Endothelial cell of umbilical vein (primary cell): ENCODE results near the gene GLOD5. TPM values are rescaled to one million over a fixed set of nuclear protein-coding genes. Genes with fewer than 3 reads are reported as not detected.

ENCODE experiments used
- BruUV-seq: library from RNA; stranded (reverse); fragments of 400-500 nt; replicated peaks from 2 replicates; lab custom pipeline; 2021; lab: Mats Ljungman, UMichigan
- CTCF ChIA-PET: fragments of 300-600, 350-600 bp; sonication (Branson Sonifier 250); formaldehyde crosslinking; loops from one replicate; lab custom pipeline; 2021; ENCODE audit warnings: antibody characterized with exemption, inconsistent platforms; lab: Charles Lee
- POLR2A ChIA-PET: fragments of 300-600, 350-600 bp; sonication (Branson Sonifier 250); formaldehyde crosslinking; loops from one replicate; lab custom pipeline; 2021; ENCODE audit warnings: antibody characterized with exemption, inconsistent platforms; lab: Charles Lee
- DNase-seq: peaks from one replicate; pipeline ENCODE4 v3.0.0-alpha.2; 2011; ENCODE audit warnings: low read depth, low spot score
- FAIRE-seq: peaks from 2 replicates; lab custom pipeline; 2011; peaks lifted over from hg19 to GRCh38; lab: Jason Lieb, UNC
- H2AFZ ChIP-seq: 2 replicates; pipeline ENCODE4 v1.6.0; 2012; ENCODE audit warnings: low read depth, low read length, control low read depth, inconsistent platforms
- H3K27ac ChIP-seq: 2 replicates; pipeline ENCODE4 v1.5.1; 2011; ENCODE audit warnings: low read depth, mild to moderate bottlenecking, control low read depth, low read length, moderate library complexity; ENCODE audit not compliant: insufficient read depth
- H3K27me3 ChIP-seq, 2 experiments: 2 replicates each; pipeline versions ENCODE4 v1.6.0 to v1.6.1; 2011; ENCODE audit warnings: low read length in 2 of 2, mixed read lengths in 1 of 2; ENCODE audit not compliant: control insufficient read depth in 2 of 2, insufficient read depth in 2 of 2
- H3K36me3 ChIP-seq, 2 experiments: 2 replicates in 1 of 2; 3 replicates in 1 of 2; pipeline ENCODE4 v1.5.1; 2011; ENCODE audit warnings: low read length in 2 of 2, mild to moderate bottlenecking in 1 of 2, moderate library complexity in 1 of 2; ENCODE audit not compliant: control insufficient read depth in 2 of 2, insufficient read depth in 2 of 2; ENCODE audit errors: extremely low read depth in 1 of 2
- H3K4me1 ChIP-seq: 3 replicates; pipeline ENCODE4 v1.5.1; 2011; ENCODE audit warnings: mild to moderate bottlenecking, low read length; ENCODE audit not compliant: control insufficient read depth, insufficient read depth; ENCODE audit errors: extremely low read depth
- H3K4me2 ChIP-seq: 2 replicates; pipeline ENCODE4 v1.6.1; 2011; ENCODE audit warnings: low read length, control low read depth, mixed read lengths; ENCODE audit not compliant: insufficient read depth
- H3K4me3 ChIP-seq, 3 experiments: fragments of 200-600 bp in 1 of 3; sonication (generic), shearing (Covaris generic) in 1 of 3; replicated peaks in 1 of 3; 2 replicates each; pipeline ENCODE4 v1.5.1; 2011 to 2016; ENCODE audit warnings: control low read depth in 3 of 3, low read length in 3 of 3, mild to moderate bottlenecking in 2 of 3, inconsistent platforms in 1 of 3, low read depth in 1 of 3, moderate library complexity in 1 of 3; ENCODE audit not compliant: insufficient read depth in 1 of 3
- H3K79me2 ChIP-seq: 2 replicates; pipeline ENCODE4 v1.6.0; 2012; ENCODE audit warnings: low read length, inconsistent platforms; ENCODE audit not compliant: control insufficient read depth, insufficient read depth
- H3K9ac ChIP-seq: replicated peaks from 2 replicates; pipeline ENCODE3; 2011; ENCODE audit warnings: low read length, control low read depth; ENCODE audit not compliant: insufficient read depth; ENCODE audit errors: extremely low read depth
- H3K9me1 ChIP-seq: replicated peaks from 3 replicates; pipeline ENCODE4 v1.6.0; 2011; ENCODE audit warnings: mild to moderate bottlenecking, low read length; ENCODE audit not compliant: control insufficient read depth, insufficient read depth; ENCODE audit errors: extremely low read depth
- H3K9me3 ChIP-seq: replicated peaks from 2 replicates; pipeline ENCODE4 v1.5.1; 2012; ENCODE audit warnings: low read length, inconsistent platforms; ENCODE audit not compliant: control insufficient read depth, insufficient read depth
- H4K20me1 ChIP-seq: replicated peaks from 2 replicates; pipeline ENCODE3; 2011; ENCODE audit warnings: mild to moderate bottlenecking, low read length; ENCODE audit not compliant: control insufficient read depth, insufficient read depth; ENCODE audit errors: extremely low read depth
- CTCF ChIP-seq, 2 donors: IDR thresholded peaks; 1 replicate in 1 of 2; 2 replicates in 1 of 2; pipeline ENCODE4 v1.5.1; 2011; ENCODE audit warnings: low read length in 2 of 2, mild to moderate bottlenecking in 2 of 2, moderate library complexity in 2 of 2, control low read depth in 1 of 2, inconsistent platforms in 1 of 2, low read depth in 1 of 2; ENCODE audit not compliant: insufficient read depth in 1 of 2; ENCODE audit errors: extremely low read depth in 1 of 2
- EZH2 ChIP-seq: IDR thresholded peaks from 2 replicates; pipeline ENCODE4 v1.6.1; 2012; ENCODE audit warnings: borderline replicate concordance, low read depth, mild to moderate bottlenecking, moderate library complexity, low read length, inconsistent platforms; ENCODE audit not compliant: severe bottlenecking
- GATA2 ChIP-seq: IDR thresholded peaks from 2 replicates; pipeline ENCODE4 v1.7.0; 2011; ENCODE audit warnings: low read depth, mild to moderate bottlenecking, moderate library complexity, mixed read lengths, low read length; ENCODE audit not compliant: insufficient read length, insufficient read depth
- POLR2A ChIP-seq: IDR thresholded peaks from 2 replicates; pipeline ENCODE4 v1.6.1; 2012; ENCODE audit warnings: low read depth, mild to moderate bottlenecking, control low read depth, low read length
- POLR2AphosphoS5 ChIP-seq: IDR thresholded peaks from 2 replicates; pipeline ENCODE4 v1.6.1; 2012; ENCODE audit warnings: low read depth, mild to moderate bottlenecking, control low read depth, low read length, moderate library complexity; ENCODE audit not compliant: insufficient read depth
- dilution Hi-C: fragments of 300-500 bp; cut with MboI; formaldehyde crosslinking; loops from one replicate; pipeline ENCODE4 v1.15.0; 2019; ENCODE audit warnings: low sequenced_read_pairs; ENCODE audit not compliant: extremely low pct_ligation_motif_present
- intact Hi-C: fragments of 100-400 bp; cut with micrococcal nuclease; formaldehyde crosslinking; loops from one replicate; pipeline ENCODE4 v1.10.0; 2022
- polyA plus RNA-seq, 4 experiments: library from polyadenylated mRNA; depleted of rRNA in 3 of 4; stranded (reverse) in 3 of 4; unstranded in 1 of 4; fragments of >200 nt; gene quantifications; 2 replicates each; pipeline versions ENCODE4 v1.2.1 to v1.2.3, GENCODE V29; 2011 to 2012; ENCODE audit warnings: missing spikeins in 1 of 4
- total RNA-seq: library from RNA; stranded (reverse); gene quantifications from 2 replicates; pipeline ENCODE4 v1.2.3, GENCODE V29; 2021

GLOD5 gene
- total and polyA plus RNA-seq, 2 donors (not counting 3 experiments of a cell fraction or from before 2014, with no cell fraction given), result not detected

DNA sequence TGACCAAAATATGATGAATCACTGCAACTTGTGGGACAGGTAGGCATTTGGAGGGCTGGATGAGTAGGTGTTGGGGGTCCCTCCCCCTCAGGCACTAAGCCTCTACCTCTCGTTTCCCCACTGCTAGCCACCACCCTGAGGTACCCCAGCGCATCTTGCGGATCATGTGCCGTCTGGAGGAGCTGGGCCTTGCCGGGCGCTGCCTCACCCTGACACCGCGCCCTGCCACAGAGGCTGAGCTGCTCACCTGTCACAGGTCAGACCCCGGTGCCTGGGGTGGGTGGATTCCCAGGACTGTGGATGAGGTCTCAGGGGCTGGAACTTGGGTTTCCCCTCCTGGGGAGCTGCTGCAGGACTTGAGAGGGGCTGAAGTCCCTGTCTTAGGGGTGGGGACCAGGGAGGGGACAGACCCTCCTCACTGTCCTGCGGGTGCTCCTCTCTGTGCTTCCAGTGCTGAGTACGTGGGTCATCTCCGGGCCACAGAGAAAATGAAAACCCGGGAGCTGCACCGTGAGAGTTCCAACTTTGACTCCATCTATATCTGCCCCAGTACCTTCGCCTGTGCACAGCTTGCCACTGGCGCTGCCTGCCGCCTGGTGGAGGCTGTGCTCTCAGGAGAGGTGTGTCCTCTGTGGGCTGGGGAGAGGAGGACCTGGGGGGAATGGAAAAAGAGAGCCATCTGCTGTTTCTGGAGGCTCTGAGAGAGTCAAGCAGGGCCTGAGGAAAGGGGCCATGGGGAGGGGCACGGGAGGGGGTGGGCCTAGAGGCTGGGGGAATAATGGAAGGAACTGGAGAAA, 54.7 kb downstream of the GLOD5 start:
- TF ChIP-seq GATA2 (no peak), POLR2A (no peak), POLR2AphosphoS5 (no peak), CTCF (IDR thresholded peaks at IDR 0.05; ENCODE audit: extremely low read depth in 1 of 2, insufficient read depth in 1 of 2, low read depth in 1 of 2, low read length in 2 of 2) (no peak), EZH2 (no peak)
- no peaks in the 10 kb centered on the region for H3K9me1 ChIP-seq
- dilution Hi-C loops, result no loop called here
- ChIA-PET POLR2A (no interaction called here), CTCF (no interaction called here)
- no peak overlapping the region for H3K4me2 ChIP-seq
- H3K4me1 ChIP-seq, result no peaks in the 10 kb centered on the region
- DNase-seq (no peak), FAIRE-seq (no peak)
- intact Hi-C loops, result no loop called here
- H3K27me3 ChIP-seq, result no peaks in the 10 kb centered on the region
- no peak overlapping the region for H2AFZ ChIP-seq
- H4K20me1 ChIP-seq, result no peaks in the 10 kb centered on the region
- BruUV-seq, result no TSS peak
- peaks cover 0 to 2% of the 10 kb centered on the region in 2 experiments for H3K36me3 ChIP-seq
- no peak overlapping the region for H3K27ac ChIP-seq
- no peaks in the 10 kb centered on the region for H3K79me2 ChIP-seq
- no peak overlapping the region for H3K4me3 ChIP-seq
- H3K9me3 ChIP-seq, result no peaks in the 10 kb centered on the region
- no peak overlapping the region for H3K9ac ChIP-seq
